DLD1 (cell line): ENCODE data around the gene UHRF1.
"Not testable (repeated sequence)": the region's sequence is repeated elsewhere in the genome, so short reads cannot be mapped to it uniquely, and the experiment has no call there.

Experiments used
- in situ Hi-C: cut with HindIII; loops from 2 replicates; pipeline ENCODE4 v1.10.0; 2017; ENCODE audit warnings: low sequenced_read_pairs

The UHRF1 gene

GRCh38 chr19:4897146-4897545, 12.2 kb upstream of the UHRF1 start:
- in situ Hi-C loops = no loop called here

- in situ Hi-C loops = not testable (repeated sequence)
Measured at GRCh38 chr19:4900879-4901278, 8.4 kb upstream of the UHRF1 start.

GRCh38 chr19:4902796-4903195, 6.5 kb upstream of the UHRF1 start, which contains the start of gene ARRDC5:
Gene ARRDC5 (minus strand): TSS chr19:4902896. CDS start chr19:4902825, 71 bp downstream.
- in situ Hi-C loops = no loop called here

- in situ Hi-C loops = no loop called here
Measured at GRCh38 chr19:4904481-4904880, 4.8 kb upstream of the UHRF1 start.

- in situ Hi-C loops = no loop called here
Measured at GRCh38 chr19:4906963-4907362, 2.3 kb upstream of the UHRF1 start.

- in situ Hi-C loops = no loop called here
Measured at GRCh38 chr19:4908360-4908759, 941 bp upstream of the UHRF1 start.

- in situ Hi-C loops = no loop called here
Measured at GRCh38 chr19:4908781-4909155, 533 bp upstream of the UHRF1 start.

- in situ Hi-C loops = no loop called here
Measured at GRCh38 chr19:4909897-4910593, 744 bp downstream of the UHRF1 start.

GRCh38 chr19:4910594-4911281, 1.4 kb downstream of the UHRF1 start:
- in situ Hi-C loops = no loop called here

- in situ Hi-C loops = no loop called here
Measured at GRCh38 chr19:4911314-4911713, 2.0 kb downstream of the UHRF1 start.

- in situ Hi-C loops = no loop called here
Measured at GRCh38 chr19:4911786-4912672, 2.7 kb downstream of the UHRF1 start.

- in situ Hi-C loops = no loop called here
Measured at GRCh38 chr19:4913996-4914735, 4.9 kb downstream of the UHRF1 start.

GRCh38 chr19:4914736-4915501, 5.6 kb downstream of the UHRF1 start:
- in situ Hi-C loops = no loop called here

- in situ Hi-C loops = no loop called here
Measured at GRCh38 chr19:4916292-4917082, 7.2 kb downstream of the UHRF1 start.

GRCh38 chr19:4922530-4923275, 13.4 kb downstream of the UHRF1 start:
- in situ Hi-C loops = no loop called here

- in situ Hi-C loops = no loop called here
Measured at GRCh38 chr19:4923276-4923747, 14.0 kb downstream of the UHRF1 start.

GRCh38 chr19:4929186-4929585, 19.9 kb downstream of the UHRF1 start:
- in situ Hi-C loops = no loop called here

GRCh38 chr19:4930664-4931063, 21.4 kb downstream of the UHRF1 start:
- in situ Hi-C loops = no loop called here
